ENCODE measurements around the gene SLC1A1. TPM values are rescaled to one million over a fixed set of nuclear protein-coding genes. Genes with fewer than 3 reads are reported as not detected.
A peak's percentile ranks its signal among the peaks of the same experiment; 100 is the strongest.
"Not testable (repeated sequence)": the region's sequence is repeated elsewhere in the genome, so short reads cannot be mapped to it uniquely, and the experiment has no call there.

The SLC1A1 gene
- polyA plus RNA-seq, 3 donors, result 17.6 to 26.7 (median 18.7) TPM

DNA sequence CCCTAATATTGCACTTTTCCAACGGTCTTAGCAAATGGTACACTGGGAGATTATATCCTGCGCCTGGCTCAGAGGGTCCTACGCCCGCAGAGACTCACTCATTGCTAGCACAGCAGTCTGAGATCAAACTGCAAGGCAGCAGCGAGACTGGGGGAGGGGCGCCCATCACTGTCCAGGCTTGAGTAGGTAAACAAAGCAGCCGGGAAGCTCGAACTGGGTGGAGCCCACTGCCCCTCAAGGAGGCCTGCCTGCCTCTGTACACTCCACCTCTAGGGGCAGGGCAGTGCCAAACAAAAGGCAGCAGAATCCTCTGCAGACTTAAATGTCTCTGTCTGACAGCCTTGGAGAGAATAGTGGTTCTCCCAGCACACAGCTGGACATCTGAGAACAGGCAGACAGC lies 41.1 kb downstream of the SLC1A1 start:
- not testable (repeated sequence) for DNase-seq (ENCODE audit: extremely low read depth in 1 of 11, low read depth in 9 of 11, low spot score in 4 of 11)

DNA sequence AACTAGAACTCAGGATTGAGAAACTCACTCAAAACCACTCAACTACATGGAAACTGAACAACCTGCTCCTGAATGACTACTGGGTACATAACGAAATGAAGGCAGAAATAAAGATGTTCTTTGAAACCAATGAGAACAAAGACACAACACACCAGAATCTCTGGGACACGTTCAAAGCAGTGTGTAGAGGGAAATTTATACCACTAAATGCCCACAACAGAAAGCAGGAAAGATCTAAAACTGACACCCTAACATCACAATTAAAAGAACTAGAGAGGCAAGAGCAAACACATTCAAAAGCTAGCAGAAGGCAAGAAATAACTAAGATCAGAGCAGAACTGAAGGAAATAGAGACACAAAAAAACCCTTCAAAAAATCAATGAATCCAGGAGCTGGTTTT lies 43.6 kb downstream of the SLC1A1 start:
- DNase-seq (ENCODE audit: extremely low read depth in 1 of 11, low read depth in 9 of 11, low spot score in 4 of 11), result not testable (repeated sequence)

DNA sequence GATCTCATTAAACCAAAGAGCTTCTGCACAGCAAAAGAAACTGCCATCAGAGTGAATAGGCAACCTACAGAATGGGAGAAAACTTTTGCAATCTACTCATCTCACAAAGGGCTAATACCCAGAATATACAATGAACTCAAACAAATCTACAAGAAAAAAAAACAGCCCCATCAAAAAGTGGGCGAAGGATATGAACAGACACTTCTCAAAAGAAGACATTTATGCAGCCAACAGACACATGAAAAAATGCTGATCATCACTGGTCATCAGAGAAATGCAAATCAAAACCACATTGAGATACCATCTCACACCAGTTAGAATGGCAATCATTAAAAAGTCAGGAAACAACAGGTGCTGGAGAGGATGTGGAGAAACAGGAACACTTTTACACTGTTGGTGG lies 45.9 kb downstream of the SLC1A1 start:
- DNase-seq (ENCODE audit: extremely low read depth in 1 of 11, low read depth in 9 of 11, low spot score in 4 of 11), result not testable (repeated sequence)

DNA sequence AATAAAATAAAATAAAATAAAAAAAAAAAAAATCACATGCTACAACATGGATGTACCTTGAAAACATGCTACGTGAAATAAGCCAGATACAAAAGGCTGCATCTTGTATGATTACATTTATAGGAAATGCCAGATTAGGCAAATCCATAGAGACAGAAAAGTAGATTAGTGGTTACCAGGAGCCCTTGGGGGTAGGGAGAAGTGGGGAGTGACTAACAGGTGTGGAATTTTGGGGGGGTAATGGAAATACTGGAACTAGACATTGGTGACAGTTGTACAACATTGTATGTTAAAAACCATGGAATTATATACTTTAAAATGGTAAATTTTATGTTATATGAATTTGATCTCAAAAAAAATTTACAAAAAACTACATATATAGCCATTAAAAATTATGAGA lies 47.3 kb downstream of the SLC1A1 start:
- DNase-seq (ENCODE audit: extremely low read depth in 1 of 11, low read depth in 9 of 11, low spot score in 4 of 11), result no peak

DNA sequence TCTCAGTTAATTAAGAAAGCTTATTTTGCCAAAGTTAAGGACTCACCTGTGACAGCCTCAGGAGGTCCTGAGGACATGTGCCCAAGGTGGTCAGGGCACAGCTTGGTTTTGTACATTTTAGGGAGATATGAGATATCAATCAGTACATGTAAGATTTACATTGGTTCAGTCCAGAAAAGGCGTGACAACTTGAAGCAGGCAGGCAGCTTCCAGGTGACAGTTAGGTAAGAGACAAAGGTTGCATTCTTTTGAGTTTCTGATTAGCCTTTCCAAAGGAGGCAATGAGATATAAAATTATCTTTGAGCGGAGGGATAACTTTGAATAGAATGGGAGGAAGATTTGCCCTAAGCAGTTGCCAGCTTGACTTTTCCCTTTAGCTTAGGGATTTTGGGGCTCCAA lies 47.8 kb downstream of the SLC1A1 start:
- DNase-seq (ENCODE audit: extremely low read depth in 1 of 11, low read depth in 9 of 11, low spot score in 4 of 11), result no peak

DNA sequence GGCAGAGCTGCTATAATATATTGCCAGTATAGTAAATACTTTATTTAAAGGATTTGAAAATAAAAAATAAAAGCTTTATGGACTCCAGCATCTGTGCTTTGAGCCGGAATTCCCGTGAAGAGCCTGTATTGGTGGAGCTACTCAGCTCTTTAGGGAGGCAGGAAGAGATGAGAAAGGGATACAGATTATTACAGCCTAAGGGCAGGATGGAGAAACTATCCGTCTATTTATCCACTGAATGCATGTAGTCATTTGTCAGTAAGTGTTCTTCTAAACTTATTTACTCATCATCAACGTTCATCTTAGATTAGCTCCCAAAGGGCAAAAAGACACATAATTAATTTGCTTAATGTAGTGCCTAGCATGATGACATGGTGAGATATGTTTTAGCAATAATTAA lies 48.4 kb downstream of the SLC1A1 start:
- no peak for DNase-seq (ENCODE audit: extremely low read depth in 1 of 11, low read depth in 9 of 11, low spot score in 4 of 11)

DNA sequence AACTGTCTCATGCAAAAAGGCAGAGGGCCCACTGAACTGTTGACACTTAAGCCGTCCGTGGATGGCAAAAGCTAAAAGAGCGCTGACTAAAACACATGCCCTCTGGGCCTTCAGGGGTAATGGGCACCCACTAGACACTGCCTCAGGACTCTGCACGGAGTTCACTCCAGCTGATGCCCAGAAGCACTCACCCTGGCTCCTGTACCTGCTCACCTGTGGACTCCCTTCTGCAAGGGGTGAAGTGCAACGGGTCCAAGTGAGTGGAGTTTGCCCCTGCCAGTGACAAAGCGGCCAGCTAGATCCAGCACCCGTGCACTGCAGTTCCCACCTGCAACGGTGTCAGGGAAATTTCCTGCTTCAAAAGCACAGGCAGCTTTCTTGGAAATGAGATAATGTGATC lies 50.2 kb downstream of the SLC1A1 start:
- no peak for DNase-seq (ENCODE audit: extremely low read depth in 1 of 11, low read depth in 9 of 11, low spot score in 4 of 11)

DNA sequence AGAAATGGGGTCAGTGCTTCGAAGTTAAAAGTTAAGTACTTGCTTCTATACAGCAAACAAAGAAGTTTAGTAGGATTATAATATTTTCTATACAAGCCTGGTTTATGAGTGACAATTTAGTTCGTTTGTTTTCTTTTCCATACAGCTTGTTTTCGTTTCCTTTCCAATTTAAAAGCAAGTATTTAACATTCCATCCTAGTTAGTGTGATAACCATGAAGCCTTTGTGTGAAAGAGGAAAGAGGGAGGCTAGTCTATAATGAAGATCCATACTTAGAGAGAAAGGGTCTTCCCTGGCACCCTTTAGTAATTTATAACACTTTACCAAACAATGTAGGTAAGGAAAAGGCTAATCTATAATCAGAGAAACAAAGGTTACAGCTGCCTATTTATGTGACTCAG lies 51.0 kb downstream of the SLC1A1 start:
- no peak for DNase-seq (ENCODE audit: extremely low read depth in 1 of 11, low read depth in 9 of 11, low spot score in 4 of 11)

DNA sequence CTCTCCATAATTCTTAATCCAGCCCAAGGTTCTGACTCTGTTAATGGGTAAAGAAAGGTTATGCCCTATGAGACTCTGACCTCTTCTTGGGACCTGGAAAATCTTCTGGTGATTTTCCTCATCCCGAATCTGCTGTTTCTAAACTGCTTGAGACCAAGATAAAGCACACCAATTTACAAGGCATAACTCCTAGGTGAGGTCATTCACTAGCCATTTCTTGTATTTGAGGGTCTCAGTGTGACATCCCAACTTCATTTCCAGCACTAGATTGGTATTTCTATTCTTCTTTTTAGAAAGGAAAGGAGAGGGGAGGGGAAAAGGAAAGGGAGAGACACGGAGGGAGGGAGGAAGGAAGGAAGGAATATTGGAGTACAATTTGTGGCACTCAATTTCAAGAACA lies 51.6 kb downstream of the SLC1A1 start:
- no peak for DNase-seq (ENCODE audit: extremely low read depth in 1 of 11, low read depth in 9 of 11, low spot score in 4 of 11)

DNA sequence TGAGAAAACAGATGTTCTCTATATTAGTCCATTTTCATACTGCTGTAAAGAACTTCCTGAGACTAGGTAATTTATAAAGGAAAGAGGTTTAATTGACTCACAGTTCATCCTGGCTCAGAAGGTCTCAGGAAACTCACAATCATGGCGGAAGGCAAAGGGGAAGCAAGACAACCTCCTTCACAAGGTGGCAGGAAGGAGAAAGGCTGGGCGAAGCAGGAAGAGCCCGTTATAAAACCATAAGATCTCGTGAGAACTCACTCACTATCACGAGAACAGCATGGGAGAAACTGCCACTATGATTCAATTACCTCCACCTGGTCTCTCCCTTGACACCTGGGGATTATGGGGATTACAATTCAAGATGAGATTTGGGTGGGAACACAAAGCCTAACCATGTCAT lies 54.4 kb downstream of the SLC1A1 start:
- DNase-seq (ENCODE audit: extremely low read depth in 1 of 11, low read depth in 9 of 11, low spot score in 4 of 11), result not testable (repeated sequence)

DNA sequence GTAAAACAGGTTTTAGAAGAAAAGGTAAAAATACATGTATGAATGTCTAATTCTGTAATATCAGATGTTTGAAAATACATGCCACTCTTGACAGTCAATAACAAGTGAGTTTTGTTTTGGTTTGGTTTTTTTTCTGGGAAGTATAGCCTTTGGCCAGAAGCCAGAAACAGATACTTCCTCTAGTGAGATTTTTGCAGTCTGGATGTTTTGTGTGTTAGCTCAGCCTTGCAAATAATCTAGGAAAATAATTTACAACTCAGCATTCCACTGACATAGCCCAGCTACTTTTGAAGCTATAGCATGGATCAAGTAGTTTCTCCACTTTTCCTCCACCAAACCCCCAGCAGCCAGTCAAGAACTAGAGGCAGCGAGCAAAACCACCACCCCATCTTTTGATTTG lies 56.7 kb downstream of the SLC1A1 start:
- peak in 5 of 11 donors; percentile 13 to 71 (median 45) for DNase-seq (ENCODE audit: extremely low read depth in 1 of 11, low read depth in 9 of 11, low spot score in 4 of 11)

DNA sequence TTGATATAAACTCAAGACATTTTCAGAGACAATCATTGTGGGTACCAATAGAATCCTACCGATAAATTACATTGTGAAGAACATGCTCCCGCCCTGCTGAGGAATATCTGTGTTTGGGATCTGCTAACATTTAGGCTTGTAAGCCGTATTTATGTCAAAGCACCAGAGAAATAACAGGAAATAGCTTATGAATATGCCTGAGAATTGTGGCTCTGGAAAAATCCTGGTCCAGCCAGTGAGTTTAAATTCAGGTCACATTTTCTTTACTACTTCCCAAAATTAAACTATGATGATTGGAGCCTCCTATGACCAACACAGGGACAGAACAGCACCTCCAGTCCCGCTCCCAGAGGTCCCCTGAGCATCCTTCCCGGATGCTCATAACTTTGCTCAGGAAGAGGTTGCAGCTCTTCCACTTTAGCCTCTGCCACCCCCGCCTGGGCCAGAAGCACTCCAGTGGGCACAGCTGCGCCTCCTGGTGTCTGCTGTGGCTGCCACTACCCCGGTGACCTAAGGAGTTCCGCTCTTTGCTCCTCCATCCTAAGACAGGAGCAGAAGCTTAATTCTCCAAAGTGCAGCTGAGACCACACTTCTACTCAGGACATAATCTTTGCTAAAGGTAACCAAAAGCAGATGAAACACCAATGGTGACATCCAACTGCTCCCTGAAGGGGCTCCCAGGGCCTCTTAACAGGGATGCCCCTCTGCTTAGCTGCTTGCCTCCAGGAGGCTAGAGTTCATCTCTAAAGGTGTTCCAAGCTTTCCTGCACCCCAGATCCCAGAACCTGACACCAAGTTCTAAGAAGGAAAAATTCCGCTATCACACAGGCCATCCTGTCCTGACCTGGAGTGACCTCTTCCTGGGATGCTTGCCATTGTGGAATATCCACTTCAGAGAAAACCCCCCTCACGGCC lies 58.8 kb downstream of the SLC1A1 start:
- DNase-seq (ENCODE audit: extremely low read depth in 1 of 11, low read depth in 9 of 11, low spot score in 4 of 11), result no peak

DNA sequence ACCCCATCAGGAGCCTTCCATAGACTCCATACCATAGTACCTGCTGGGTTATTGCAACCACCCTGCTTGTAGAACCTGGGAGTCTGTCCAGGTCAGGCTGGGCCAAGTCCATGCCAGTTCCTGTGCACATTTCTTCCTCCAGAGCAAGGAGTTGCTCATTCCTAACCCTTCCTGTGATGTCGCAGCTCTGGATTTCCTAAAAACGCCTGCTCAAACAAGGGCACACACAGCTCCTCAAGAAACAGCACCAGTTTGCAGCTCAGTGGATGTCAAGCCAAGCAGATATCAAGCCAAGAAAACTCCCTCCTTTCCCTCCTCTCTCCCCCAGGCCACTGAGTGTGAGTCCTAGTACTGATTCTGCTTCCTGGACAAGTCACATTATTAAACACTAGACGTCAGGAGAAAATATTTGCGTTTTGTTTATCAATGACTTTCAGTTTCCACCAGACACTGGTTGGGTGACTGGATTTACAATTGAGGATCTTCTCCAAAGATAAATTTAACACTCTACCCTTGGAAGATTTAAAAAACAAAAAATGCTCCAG lies 59.6 kb downstream of the SLC1A1 start:
- DNase-seq (ENCODE audit: extremely low read depth in 1 of 11, low read depth in 9 of 11, low spot score in 4 of 11), result no peak

DNA sequence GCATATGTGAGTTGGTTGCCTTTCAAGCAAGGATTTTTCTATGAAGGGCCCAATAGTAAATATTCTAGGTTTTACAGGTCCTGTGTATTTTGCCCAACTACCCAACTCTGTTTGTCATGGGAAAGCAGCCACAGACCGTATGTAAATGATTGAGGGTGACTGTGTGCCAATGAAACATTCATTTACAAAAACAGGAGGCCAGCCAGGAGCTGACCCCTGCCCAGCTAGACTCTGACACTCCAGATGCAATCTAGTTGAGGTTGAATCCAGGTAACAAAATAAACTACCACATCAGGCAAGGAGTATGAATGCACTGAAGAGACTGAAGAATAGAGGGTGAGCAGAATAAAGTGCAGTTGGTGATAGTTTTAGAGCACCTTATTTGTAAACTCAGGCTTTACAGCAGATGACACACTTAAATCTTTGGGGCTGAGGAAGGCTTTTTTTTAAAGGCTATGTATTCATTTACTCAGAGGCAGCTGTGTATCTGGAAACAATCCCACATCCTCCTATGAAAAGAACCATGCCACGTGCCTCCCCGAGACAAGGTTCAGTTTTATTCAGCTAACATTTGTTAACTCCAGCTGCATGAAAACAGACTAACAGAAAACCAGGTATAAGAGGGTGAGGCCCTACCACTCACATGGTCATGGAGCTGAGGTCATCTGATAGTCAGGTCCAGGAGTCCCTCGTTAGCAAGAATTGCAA lies 60.7 kb downstream of the SLC1A1 start:
- peak in 1 of 11 donors; percentile 10 for DNase-seq (ENCODE audit: extremely low read depth in 1 of 11, low read depth in 9 of 11, low spot score in 4 of 11)

DNA sequence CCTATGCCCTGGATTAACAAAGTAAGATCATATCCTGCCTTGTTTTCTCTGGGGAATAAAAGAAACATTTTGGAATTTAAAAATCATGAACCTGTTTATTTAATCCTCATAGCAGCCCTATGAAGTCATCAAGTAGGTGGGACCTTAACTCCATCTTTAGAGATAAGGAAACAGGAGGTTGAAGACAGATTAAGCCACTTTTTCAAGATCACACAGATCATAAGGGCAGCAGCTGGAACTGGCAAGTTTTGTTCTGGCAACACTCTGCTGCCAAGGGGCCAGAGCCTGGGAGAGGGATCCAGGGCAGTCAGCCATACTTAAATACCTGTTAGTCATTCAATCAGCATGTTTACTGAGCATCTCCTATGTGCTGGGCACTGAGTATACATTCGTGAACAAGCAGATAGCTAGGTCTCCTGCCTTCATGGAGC lies 63.7 kb downstream of the SLC1A1 start:
- DNase-seq (ENCODE audit: extremely low read depth in 1 of 11, low read depth in 9 of 11, low spot score in 4 of 11), result no peak

DNA sequence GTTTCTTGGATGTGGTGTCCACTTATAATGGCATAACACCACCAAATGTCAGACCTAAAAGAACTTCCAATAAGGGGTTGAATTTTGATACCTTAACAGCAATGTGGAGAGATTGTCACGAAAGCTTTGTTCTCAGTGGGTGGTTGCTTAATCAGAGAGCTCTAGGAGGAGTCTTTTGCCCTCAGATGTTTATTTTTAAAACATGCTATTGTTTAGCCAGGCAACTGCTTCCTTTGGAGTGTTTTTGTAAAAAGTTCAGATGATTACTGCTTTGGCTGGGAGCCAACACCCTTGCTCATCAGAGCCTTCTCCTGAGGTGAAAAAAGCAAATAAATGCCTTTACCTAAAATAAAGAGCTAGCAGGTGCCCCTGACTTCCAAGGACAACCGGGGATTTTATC lies 65.0 kb downstream of the SLC1A1 start:
- DNase-seq (ENCODE audit: extremely low read depth in 1 of 11, low read depth in 9 of 11, low spot score in 4 of 11), result no peak

DNA sequence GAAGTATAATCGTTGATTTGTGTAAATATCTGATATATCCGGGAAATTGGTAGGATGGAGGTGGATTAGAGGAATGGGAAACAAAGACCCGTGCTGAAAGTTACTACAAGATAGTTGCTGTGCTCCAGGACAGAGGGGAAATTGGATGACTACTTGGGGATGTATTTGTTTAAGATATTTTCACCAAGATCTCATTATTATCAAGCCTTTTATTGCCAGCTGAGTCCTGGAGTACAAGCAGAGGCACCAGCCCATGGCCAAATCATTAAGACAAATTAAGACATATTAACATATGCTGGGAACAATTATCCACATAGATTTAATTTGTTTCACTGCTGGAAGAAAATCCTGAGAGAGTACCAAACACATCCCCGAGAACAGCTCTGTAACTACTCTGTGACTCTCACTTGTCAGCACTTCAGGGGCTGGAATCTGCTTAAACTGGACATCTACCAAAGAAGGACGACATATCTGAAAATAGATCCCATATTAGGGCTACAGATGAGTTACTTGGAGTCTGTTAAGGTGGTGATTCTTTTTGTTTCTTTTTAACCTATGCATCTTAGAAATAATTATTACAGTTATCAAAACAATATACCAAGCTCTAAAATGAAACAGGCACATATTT lies 68.2 kb downstream of the SLC1A1 start:
- no peak for DNase-seq (ENCODE audit: extremely low read depth in 1 of 11, low read depth in 9 of 11, low spot score in 4 of 11)

DNA sequence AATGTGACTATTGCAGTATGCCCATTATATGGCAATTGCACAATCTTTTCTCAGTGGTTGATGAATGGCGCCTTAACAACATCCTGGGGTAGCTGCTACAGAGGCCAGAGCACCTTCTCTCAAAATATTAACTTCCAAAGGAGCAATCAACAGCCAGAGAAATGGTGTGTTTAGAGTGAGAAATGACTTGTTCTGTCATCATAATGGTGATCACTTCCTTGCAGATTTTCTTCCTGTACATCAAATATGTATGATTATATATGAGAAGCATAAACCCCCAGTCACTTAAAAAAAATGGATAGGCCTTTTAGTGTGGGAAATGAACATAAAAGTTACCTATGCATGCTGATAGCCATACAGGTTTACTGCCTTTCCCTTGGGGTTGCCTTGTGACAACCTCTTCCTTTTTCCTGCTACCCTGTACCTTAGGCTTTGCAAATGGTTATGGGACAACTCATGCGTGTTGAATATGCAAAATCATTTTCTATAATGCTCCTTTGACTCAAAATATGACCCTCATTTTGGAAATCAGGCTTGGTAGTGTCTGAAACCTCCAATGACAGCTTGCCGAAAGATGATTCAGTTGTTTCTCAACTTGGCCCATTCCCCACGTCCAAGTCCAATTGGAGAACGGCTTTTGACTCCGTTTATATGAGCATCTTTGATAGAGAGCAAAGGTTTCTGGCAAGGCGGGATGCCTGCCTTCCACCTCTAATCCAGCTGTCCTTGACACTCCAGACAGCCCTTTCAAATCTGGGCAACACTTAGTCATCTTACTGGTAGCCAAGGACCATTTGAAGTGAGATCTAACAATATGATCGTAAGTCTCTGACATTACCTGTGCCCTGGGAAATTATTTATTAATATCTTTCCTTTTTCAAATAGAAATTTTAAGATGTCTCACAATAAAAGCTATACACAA lies 69.3 kb downstream of the SLC1A1 start:
- no peak for DNase-seq (ENCODE audit: extremely low read depth in 1 of 11, low read depth in 9 of 11, low spot score in 4 of 11)

DNA sequence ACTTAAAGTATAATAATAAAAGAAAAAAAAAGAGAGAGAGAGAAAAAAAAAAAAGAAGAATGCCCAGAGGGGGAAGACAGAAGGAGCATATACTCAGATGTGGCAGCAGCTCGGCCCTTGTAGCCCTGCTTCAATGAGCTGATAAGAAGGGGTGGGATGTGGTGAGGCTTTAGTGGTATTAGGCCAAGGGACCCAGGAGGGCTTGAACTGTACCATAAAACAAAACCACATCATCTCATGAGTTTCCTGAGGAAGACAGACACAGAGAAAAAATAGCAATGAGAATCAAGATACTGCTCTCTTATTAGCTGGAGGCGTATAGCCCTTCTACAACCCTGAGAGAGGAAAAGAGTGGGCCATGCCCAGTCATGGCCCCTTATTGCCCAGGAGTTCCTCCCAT lies 72.8 kb downstream of the SLC1A1 start:
- no peak for DNase-seq (ENCODE audit: extremely low read depth in 1 of 11, low read depth in 9 of 11, low spot score in 4 of 11)

Data from renal cortex interstitium (tissue), 11 donors.